ENCODE data around the gene LECT2.

The LECT2 gene

GRCh38 chr5:135979510-135979909 lies 24.7 kb upstream of the LECT2 start:
- H3K4me1 ChIP-seq (ENCODE audit: control insufficient read depth in 2 of 2, insufficient read depth in 2 of 2, low read length in 2 of 2): no peaks in the 10 kb centered on the region
- H3K9ac ChIP-seq (ENCODE audit: low read depth in 1 of 2, low read length in 2 of 2): no peak overlapping the region
- no peaks in the 10 kb centered on the region for H3K9me3 ChIP-seq (ENCODE audit: control insufficient read depth in 2 of 2, low read length in 2 of 2)
- H3K27me3 ChIP-seq (ENCODE audit: control insufficient read depth in 2 of 2, insufficient read depth in 2 of 2, low read length in 2 of 2): no peaks in the 10 kb centered on the region
- H3K4me3 ChIP-seq (ENCODE audit: low read length in 2 of 2): no peak overlapping the region
- no peaks in the 10 kb centered on the region for H3K36me3 ChIP-seq (ENCODE audit: control insufficient read depth in 2 of 2, insufficient read depth in 2 of 2, low read length in 2 of 2)
- no peak overlapping the region for H3K27ac ChIP-seq (ENCODE audit: low read depth in 2 of 2, low read length in 2 of 2)

GRCh38 chr5:135978993-135979392 lies 24.2 kb upstream of the LECT2 start:
- Histone ChIP-seq H3K36me3 (ENCODE audit: control insufficient read depth in 2 of 2, insufficient read depth in 2 of 2, low read length in 2 of 2) (no peaks in the 10 kb centered on the region), H3K27ac (ENCODE audit: low read depth in 2 of 2, low read length in 2 of 2) (no peak overlapping the region), H3K4me3 (ENCODE audit: low read length in 2 of 2) (no peak overlapping the region), H3K27me3 (ENCODE audit: control insufficient read depth in 2 of 2, insufficient read depth in 2 of 2, low read length in 2 of 2) (no peaks in the 10 kb centered on the region), H3K4me1 (ENCODE audit: control insufficient read depth in 2 of 2, insufficient read depth in 2 of 2, low read length in 2 of 2) (no peaks in the 10 kb centered on the region), H3K9ac (ENCODE audit: low read depth in 1 of 2, low read length in 2 of 2) (no peak overlapping the region), H3K9me3 (ENCODE audit: control insufficient read depth in 2 of 2, low read length in 2 of 2) (no peaks in the 10 kb centered on the region)

- Histone ChIP-seq H3K36me3 (ENCODE audit: control insufficient read depth in 2 of 2, insufficient read depth in 2 of 2, low read length in 2 of 2) (no peaks in the 10 kb centered on the region), H3K9ac (ENCODE audit: low read depth in 1 of 2, low read length in 2 of 2) (no peak overlapping the region), H3K4me3 (ENCODE audit: low read length in 2 of 2) (no peak overlapping the region), H3K4me1 (ENCODE audit: control insufficient read depth in 2 of 2, insufficient read depth in 2 of 2, low read length in 2 of 2) (no peaks in the 10 kb centered on the region), H3K27ac (ENCODE audit: low read depth in 2 of 2, low read length in 2 of 2) (no peak overlapping the region), H3K9me3 (ENCODE audit: control insufficient read depth in 2 of 2, low read length in 2 of 2) (no peaks in the 10 kb centered on the region), H3K27me3 (ENCODE audit: control insufficient read depth in 2 of 2, insufficient read depth in 2 of 2, low read length in 2 of 2) (no peaks in the 10 kb centered on the region)
Observed at GRCh38 chr5:135978212-135978631, 23.4 kb upstream of the LECT2 start.

GRCh38 chr5:135977375-135977928 lies 22.7 kb upstream of the LECT2 start:
- H3K9ac ChIP-seq (ENCODE audit: low read depth in 1 of 2, low read length in 2 of 2): no peak overlapping the region
- H3K9me3 ChIP-seq (ENCODE audit: control insufficient read depth in 2 of 2, low read length in 2 of 2): no peaks in the 10 kb centered on the region
- no peaks in the 10 kb centered on the region for H3K27me3 ChIP-seq (ENCODE audit: control insufficient read depth in 2 of 2, insufficient read depth in 2 of 2, low read length in 2 of 2)
- no peak overlapping the region for H3K4me3 ChIP-seq (ENCODE audit: low read length in 2 of 2)
- H3K27ac ChIP-seq (ENCODE audit: low read depth in 2 of 2, low read length in 2 of 2): no peak overlapping the region
- no peaks in the 10 kb centered on the region for H3K36me3 ChIP-seq (ENCODE audit: control insufficient read depth in 2 of 2, insufficient read depth in 2 of 2, low read length in 2 of 2)
- H3K4me1 ChIP-seq (ENCODE audit: control insufficient read depth in 2 of 2, insufficient read depth in 2 of 2, low read length in 2 of 2): no peaks in the 10 kb centered on the region

GRCh38 chr5:135976216-135976615 lies 21.4 kb upstream of the LECT2 start:
- H3K4me3 ChIP-seq (ENCODE audit: low read length in 2 of 2): no peak overlapping the region
- no peaks in the 10 kb centered on the region for H3K4me1 ChIP-seq (ENCODE audit: control insufficient read depth in 2 of 2, insufficient read depth in 2 of 2, low read length in 2 of 2)
- no peaks in the 10 kb centered on the region for H3K9me3 ChIP-seq (ENCODE audit: control insufficient read depth in 2 of 2, low read length in 2 of 2)
- H3K27ac ChIP-seq (ENCODE audit: low read depth in 2 of 2, low read length in 2 of 2): no peak overlapping the region
- no peaks in the 10 kb centered on the region for H3K36me3 ChIP-seq (ENCODE audit: control insufficient read depth in 2 of 2, insufficient read depth in 2 of 2, low read length in 2 of 2)
- no peaks in the 10 kb centered on the region for H3K27me3 ChIP-seq (ENCODE audit: control insufficient read depth in 2 of 2, insufficient read depth in 2 of 2, low read length in 2 of 2)
- no peak overlapping the region for H3K9ac ChIP-seq (ENCODE audit: low read depth in 1 of 2, low read length in 2 of 2)

- Histone ChIP-seq H3K4me1 (ENCODE audit: control insufficient read depth in 2 of 2, insufficient read depth in 2 of 2, low read length in 2 of 2) (no peaks in the 10 kb centered on the region), H3K27ac (ENCODE audit: low read depth in 2 of 2, low read length in 2 of 2) (no peak overlapping the region), H3K36me3 (ENCODE audit: control insufficient read depth in 2 of 2, insufficient read depth in 2 of 2, low read length in 2 of 2) (no peaks in the 10 kb centered on the region), H3K4me3 (ENCODE audit: low read length in 2 of 2) (no peak overlapping the region), H3K9me3 (ENCODE audit: control insufficient read depth in 2 of 2, low read length in 2 of 2) (no peaks in the 10 kb centered on the region), H3K9ac (ENCODE audit: low read depth in 1 of 2, low read length in 2 of 2) (no peak overlapping the region), H3K27me3 (ENCODE audit: control insufficient read depth in 2 of 2, insufficient read depth in 2 of 2, low read length in 2 of 2) (no peaks in the 10 kb centered on the region)
Observed at GRCh38 chr5:135975122-135975521, 20.3 kb upstream of the LECT2 start.

GRCh38 chr5:135974021-135974600 lies 19.3 kb upstream of the LECT2 start:
- Histone ChIP-seq H3K9me3 (ENCODE audit: control insufficient read depth in 2 of 2, low read length in 2 of 2) (no peaks in the 10 kb centered on the region), H3K9ac (ENCODE audit: low read depth in 1 of 2, low read length in 2 of 2) (no peak overlapping the region), H3K4me3 (ENCODE audit: low read length in 2 of 2) (no peak overlapping the region), H3K27me3 (ENCODE audit: control insufficient read depth in 2 of 2, insufficient read depth in 2 of 2, low read length in 2 of 2) (no peaks in the 10 kb centered on the region), H3K36me3 (ENCODE audit: control insufficient read depth in 2 of 2, insufficient read depth in 2 of 2, low read length in 2 of 2) (no peaks in the 10 kb centered on the region), H3K27ac (ENCODE audit: low read depth in 2 of 2, low read length in 2 of 2) (no peak overlapping the region), H3K4me1 (ENCODE audit: control insufficient read depth in 2 of 2, insufficient read depth in 2 of 2, low read length in 2 of 2) (no peaks in the 10 kb centered on the region)

- Histone ChIP-seq H3K27me3 (ENCODE audit: control insufficient read depth in 2 of 2, insufficient read depth in 2 of 2, low read length in 2 of 2) (no peaks in the 10 kb centered on the region), H3K4me1 (ENCODE audit: control insufficient read depth in 2 of 2, insufficient read depth in 2 of 2, low read length in 2 of 2) (no peaks in the 10 kb centered on the region), H3K4me3 (ENCODE audit: low read length in 2 of 2) (no peak overlapping the region), H3K9ac (ENCODE audit: low read depth in 1 of 2, low read length in 2 of 2) (no peak overlapping the region), H3K27ac (ENCODE audit: low read depth in 2 of 2, low read length in 2 of 2) (no peak overlapping the region), H3K9me3 (ENCODE audit: control insufficient read depth in 2 of 2, low read length in 2 of 2) (no peaks in the 10 kb centered on the region), H3K36me3 (ENCODE audit: control insufficient read depth in 2 of 2, insufficient read depth in 2 of 2, low read length in 2 of 2) (no peaks in the 10 kb centered on the region)
Observed at GRCh38 chr5:135973323-135974020, 18.7 kb upstream of the LECT2 start.

- H3K4me3 ChIP-seq (ENCODE audit: low read length in 2 of 2): no peak overlapping the region
- no peaks in the 10 kb centered on the region for H3K36me3 ChIP-seq (ENCODE audit: control insufficient read depth in 2 of 2, insufficient read depth in 2 of 2, low read length in 2 of 2)
- no peak overlapping the region for H3K9ac ChIP-seq (ENCODE audit: low read depth in 1 of 2, low read length in 2 of 2)
- H3K9me3 ChIP-seq (ENCODE audit: control insufficient read depth in 2 of 2, low read length in 2 of 2): no peaks in the 10 kb centered on the region
- H3K27ac ChIP-seq (ENCODE audit: low read depth in 2 of 2, low read length in 2 of 2): no peak overlapping the region
- H3K4me1 ChIP-seq (ENCODE audit: control insufficient read depth in 2 of 2, insufficient read depth in 2 of 2, low read length in 2 of 2): no peaks in the 10 kb centered on the region
- H3K27me3 ChIP-seq (ENCODE audit: control insufficient read depth in 2 of 2, insufficient read depth in 2 of 2, low read length in 2 of 2): no peaks in the 10 kb centered on the region
Observed at GRCh38 chr5:135971701-135972100, 16.9 kb upstream of the LECT2 start.

GRCh38 chr5:135966790-135967189 lies 12.0 kb upstream of the LECT2 start:
- no peak overlapping the region for H3K4me3 ChIP-seq (ENCODE audit: low read length in 2 of 2)
- no peak overlapping the region for H3K9ac ChIP-seq (ENCODE audit: low read depth in 1 of 2, low read length in 2 of 2)
- H3K36me3 ChIP-seq (ENCODE audit: control insufficient read depth in 2 of 2, insufficient read depth in 2 of 2, low read length in 2 of 2): no peaks in the 10 kb centered on the region
- no peaks in the 10 kb centered on the region for H3K9me3 ChIP-seq (ENCODE audit: control insufficient read depth in 2 of 2, low read length in 2 of 2)
- no peaks in the 10 kb centered on the region for H3K4me1 ChIP-seq (ENCODE audit: control insufficient read depth in 2 of 2, insufficient read depth in 2 of 2, low read length in 2 of 2)
- H3K27ac ChIP-seq (ENCODE audit: low read depth in 2 of 2, low read length in 2 of 2): no peak overlapping the region
- H3K27me3 ChIP-seq (ENCODE audit: control insufficient read depth in 2 of 2, insufficient read depth in 2 of 2, low read length in 2 of 2): no peaks in the 10 kb centered on the region
